Adipocyte (in vitro differentiated cells): Measurements from ENCODE around the gene EPGN.

Source experiments
- DNase-seq: peaks from one replicate; pipeline ENCODE4 v3.0.0-alpha.2; 2015; ENCODE audit warnings: low read depth
- H3K27me3 ChIP-seq: replicated peaks from 2 replicates; pipeline ENCODE4 v1.7.0; 2013; ENCODE audit warnings: mild to moderate bottlenecking, low read length, moderate library complexity; ENCODE audit not compliant: control insufficient read depth, insufficient read depth
- H3K36me3 ChIP-seq: 2 replicates; pipeline ENCODE4 v1.7.0; 2013; ENCODE audit warnings: low read length, mild to moderate bottlenecking, moderate library complexity; ENCODE audit not compliant: control insufficient read depth, insufficient read depth, severe bottlenecking
- H3K4me1 ChIP-seq: 2 replicates; pipeline ENCODE4 v1.7.0; 2013; ENCODE audit warnings: mild to moderate bottlenecking, low read length, moderate library complexity; ENCODE audit not compliant: control insufficient read depth, insufficient read depth
- H3K4me3 ChIP-seq: 2 replicates; pipeline ENCODE4 v1.7.0; 2013; ENCODE audit warnings: mild to moderate bottlenecking, low read length, moderate library complexity
- H3K9ac ChIP-seq: 2 replicates; pipeline ENCODE4 v1.7.0; 2013; ENCODE audit warnings: mild to moderate bottlenecking, low read length, moderate library complexity
- H3K9me3 ChIP-seq: 2 replicates; pipeline ENCODE4 v1.7.0; 2013; ENCODE audit warnings: mild to moderate bottlenecking, low read length, moderate library complexity; ENCODE audit not compliant: control insufficient read depth

EPGN gene

GRCh38 chr4:74311696-74312313 is 3.5 kb downstream of the EPGN start:
- DNase-seq = peak; percentile 90
- H3K27me3 ChIP-seq = no peaks in the 10 kb centered on the region
- no peak overlapping the region for H3K9ac ChIP-seq
- H3K9me3 ChIP-seq = no peaks in the 10 kb centered on the region
- H3K4me1 ChIP-seq = peaks cover 7% of the 10 kb centered on the region
- H3K36me3 ChIP-seq = no peaks in the 10 kb centered on the region
- H3K4me3 ChIP-seq = no peak overlapping the region

GRCh38 chr4:74314329-74314728 is 6.1 kb downstream of the EPGN start:
- Histone ChIP-seq H3K36me3 (no peaks in the 10 kb centered on the region), H3K4me1 (peaks cover 7% of the 10 kb centered on the region), H3K27me3 (no peaks in the 10 kb centered on the region), H3K9me3 (no peaks in the 10 kb centered on the region), H3K9ac (no peak overlapping the region), H3K4me3 (no peak overlapping the region)
- no peak for DNase-seq

- no peak overlapping the region for H3K4me3 ChIP-seq
- H3K36me3 ChIP-seq = no peaks in the 10 kb centered on the region
- no peaks in the 10 kb centered on the region for H3K9me3 ChIP-seq
- no peak overlapping the region for H3K9ac ChIP-seq
- no peaks in the 10 kb centered on the region for H3K27me3 ChIP-seq
- peaks cover 7% of the 10 kb centered on the region for H3K4me1 ChIP-seq
- no peak for DNase-seq
These were observed 6.7 kb downstream of the EPGN start for GRCh38 chr4:74314944-74315343.

GRCh38 chr4:74315376-74315775 is 7.1 kb downstream of the EPGN start:
- Histone ChIP-seq H3K27me3 (no peaks in the 10 kb centered on the region), H3K9ac (no peak overlapping the region), H3K4me3 (no peak overlapping the region), H3K4me1 (peaks cover 7% of the 10 kb centered on the region), H3K36me3 (no peaks in the 10 kb centered on the region), H3K9me3 (no peaks in the 10 kb centered on the region)
- DNase-seq = no peak

- Histone ChIP-seq H3K9ac (no peak overlapping the region), H3K27me3 (no peaks in the 10 kb centered on the region), H3K4me1 (peaks cover 7% of the 10 kb centered on the region), H3K4me3 (no peak overlapping the region), H3K36me3 (no peaks in the 10 kb centered on the region), H3K9me3 (no peaks in the 10 kb centered on the region)
- DNase-seq = peak; percentile 33
These were observed 8.1 kb downstream of the EPGN start for GRCh38 chr4:74316397-74316796.

GRCh38 chr4:74317616-74318246 is 9.5 kb downstream of the EPGN start:
- Histone ChIP-seq H3K27me3 (no peaks in the 10 kb centered on the region), H3K36me3 (no peaks in the 10 kb centered on the region), H3K4me3 (no peak overlapping the region), H3K9me3 (no peaks in the 10 kb centered on the region), H3K4me1 (peaks cover 7% of the 10 kb centered on the region), H3K9ac (no peak overlapping the region)
- DNase-seq = peak; percentile 54

- no peak for DNase-seq
- no peaks in the 10 kb centered on the region for H3K27me3 ChIP-seq
- no peaks in the 10 kb centered on the region for H3K9me3 ChIP-seq
- no peak overlapping the region for H3K9ac ChIP-seq
- no peak overlapping the region for H3K4me3 ChIP-seq
- H3K4me1 ChIP-seq = peaks cover 7% of the 10 kb centered on the region
- H3K36me3 ChIP-seq = no peaks in the 10 kb centered on the region
These were observed 10.0 kb downstream of the EPGN start for GRCh38 chr4:74318276-74318675.

- peaks cover 7% of the 10 kb centered on the region for H3K4me1 ChIP-seq
- no peaks in the 10 kb centered on the region for H3K27me3 ChIP-seq
- no peak overlapping the region for H3K9ac ChIP-seq
- no peaks in the 10 kb centered on the region for H3K9me3 ChIP-seq
- no peaks in the 10 kb centered on the region for H3K36me3 ChIP-seq
- no peak for DNase-seq
- no peak overlapping the region for H3K4me3 ChIP-seq
These were observed 11.2 kb downstream of the EPGN start for GRCh38 chr4:74319470-74319869.

- H3K9ac ChIP-seq = peak overlapping the region; percentile 19
- no peak overlapping the region for H3K4me3 ChIP-seq
- H3K9me3 ChIP-seq = no peaks in the 10 kb centered on the region
- peak; percentile 83 for DNase-seq
- no peaks in the 10 kb centered on the region for H3K27me3 ChIP-seq
- no peaks in the 10 kb centered on the region for H3K36me3 ChIP-seq
- peaks cover 7% of the 10 kb centered on the region for H3K4me1 ChIP-seq
These were observed 12.4 kb downstream of the EPGN start for GRCh38 chr4:74320559-74321118.

GRCh38 chr4:74322301-74322700 is 14.0 kb downstream of the EPGN start:
- no peaks in the 10 kb centered on the region for H3K9me3 ChIP-seq
- H3K9ac ChIP-seq = no peak overlapping the region
- peaks cover 7% of the 10 kb centered on the region for H3K4me1 ChIP-seq
- no peaks in the 10 kb centered on the region for H3K36me3 ChIP-seq
- no peak overlapping the region for H3K4me3 ChIP-seq
- no peak for DNase-seq
- no peaks in the 10 kb centered on the region for H3K27me3 ChIP-seq

- DNase-seq = no peak
- no peak overlapping the region for H3K4me3 ChIP-seq
- H3K9ac ChIP-seq = no peak overlapping the region
- no peaks in the 10 kb centered on the region for H3K4me1 ChIP-seq
- no peaks in the 10 kb centered on the region for H3K27me3 ChIP-seq
- no peaks in the 10 kb centered on the region for H3K36me3 ChIP-seq
- H3K9me3 ChIP-seq = no peaks in the 10 kb centered on the region
These were observed 15.4 kb downstream of the EPGN start for GRCh38 chr4:74323663-74324062.
